Liver (tissue), 3 donors: ENCODE data around the gene PPP1R36.

Source experiments
- HNF4G ChIP-seq: IDR thresholded peaks from 2 replicates; pipeline ENCODE4 v1.6.1; 2016; ENCODE audit warnings: antibody characterized with exemption
- REST ChIP-seq: IDR thresholded peaks from 2 replicates; pipeline ENCODE4 v1.6.1; 2016; ENCODE audit warnings: antibody characterized with exemption, mild to moderate bottlenecking
- SP1 ChIP-seq: IDR thresholded peaks from 2 replicates; pipeline ENCODE4 v1.6.1; 2018; ENCODE audit warnings: antibody characterized with exemption, mild to moderate bottlenecking
- TF ChIP-seq, protein P1 (sequence below): fragments of 150-350 bp; IDR thresholded peaks from 2 replicates; pipeline ENCODE4 v1.5.1; 2017; ENCODE audit warnings: improper control_type of control experiment, low read depth, low read length; ENCODE audit not compliant: missing input control
- donor health status: healthy.
- donor health status: healthy.

GRCh38 chr14:64574371-64575107 lies 24.8 kb downstream of the PPP1R36 start:
- TF ChIP-seq, protein P1, sequence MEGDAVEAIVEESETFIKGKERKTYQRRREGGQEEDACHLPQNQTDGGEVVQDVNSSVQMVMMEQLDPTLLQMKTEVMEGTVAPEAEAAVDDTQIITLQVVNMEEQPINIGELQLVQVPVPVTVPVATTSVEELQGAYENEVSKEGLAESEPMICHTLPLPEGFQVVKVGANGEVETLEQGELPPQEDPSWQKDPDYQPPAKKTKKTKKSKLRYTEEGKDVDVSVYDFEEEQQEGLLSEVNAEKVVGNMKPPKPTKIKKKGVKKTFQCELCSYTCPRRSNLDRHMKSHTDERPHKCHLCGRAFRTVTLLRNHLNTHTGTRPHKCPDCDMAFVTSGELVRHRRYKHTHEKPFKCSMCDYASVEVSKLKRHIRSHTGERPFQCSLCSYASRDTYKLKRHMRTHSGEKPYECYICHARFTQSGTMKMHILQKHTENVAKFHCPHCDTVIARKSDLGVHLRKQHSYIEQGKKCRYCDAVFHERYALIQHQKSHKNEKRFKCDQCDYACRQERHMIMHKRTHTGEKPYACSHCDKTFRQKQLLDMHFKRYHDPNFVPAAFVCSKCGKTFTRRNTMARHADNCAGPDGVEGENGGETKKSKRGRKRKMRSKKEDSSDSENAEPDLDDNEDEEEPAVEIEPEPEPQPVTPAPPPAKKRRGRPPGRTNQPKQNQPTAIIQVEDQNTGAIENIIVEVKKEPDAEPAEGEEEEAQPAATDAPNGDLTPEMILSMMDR = no peak
- TF ChIP-seq REST (no peak), SP1 (no peak), HNF4G (no peak)
